ENCODE results near the gene CKAP2.
"Not testable (repeated sequence)": the region's sequence is repeated elsewhere in the genome, so short reads cannot be mapped to it uniquely, and the experiment has no call there.

The CKAP2 gene

DNA sequence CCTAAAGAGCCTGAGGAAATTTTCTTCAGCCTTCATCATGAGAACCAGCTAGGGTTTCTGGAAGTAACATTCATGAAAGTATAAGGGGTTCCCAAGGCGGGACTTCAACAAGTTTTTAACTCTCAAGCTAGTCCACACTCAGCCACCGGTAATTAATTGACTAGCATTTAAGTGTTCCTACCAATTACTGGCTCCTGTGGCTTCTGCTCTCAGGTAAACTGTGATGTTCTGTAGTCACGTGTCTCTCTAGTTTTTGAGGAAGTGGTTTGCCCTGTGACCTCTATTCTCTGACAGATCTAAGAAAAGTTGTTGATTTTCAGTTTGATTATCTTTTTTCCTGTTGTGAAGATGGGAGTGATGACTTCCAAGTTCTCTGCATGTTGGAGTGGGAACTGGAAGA lies 42.7 kb downstream of the CKAP2 start:
- H2AFZ ChIP-seq (ENCODE audit: insufficient read depth, low read length, poor library complexity); H2BK5ac ChIP-seq (ENCODE audit: low read depth, low read length, poor library complexity); DNase-seq; H4K12ac ChIP-seq (ENCODE audit: low read depth, low read length); H3K4me3 ChIP-seq (ENCODE audit: low read depth, low read length); H2AK5ac ChIP-seq (ENCODE audit: low read length); H3K27me3 ChIP-seq (ENCODE audit: insufficient read depth, low read length); H3K79me2 ChIP-seq (ENCODE audit: control insufficient read depth, insufficient read depth, low read length, poor library complexity); H2BK12ac ChIP-seq (ENCODE audit: low read length); H3K36me3 ChIP-seq (ENCODE audit: control insufficient read depth in 1 of 2, insufficient read depth in 2 of 2, low read length in 2 of 2); H3K27ac ChIP-seq (ENCODE audit: low read depth, low read length); H3K4me1 ChIP-seq (ENCODE audit: control insufficient read depth in 1 of 2, insufficient read depth in 2 of 2, low read length in 2 of 2); H3K9ac ChIP-seq (ENCODE audit: low read length); H3K14ac ChIP-seq (ENCODE audit: low read length); H3K79me1 ChIP-seq (ENCODE audit: low read length); H4K91ac ChIP-seq (ENCODE audit: low read depth, low read length); H3K4ac ChIP-seq (ENCODE audit: low read depth, low read length); H3K18ac ChIP-seq (ENCODE audit: low read length); H3K9me3 ChIP-seq (ENCODE audit: insufficient read depth, low read depth, low read length); H4K8ac ChIP-seq (ENCODE audit: low read depth, low read length); H3K23ac ChIP-seq (ENCODE audit: low read length); H2BK120ac ChIP-seq (ENCODE audit: insufficient read depth, low read length, poor library complexity); H3K4me2 ChIP-seq (ENCODE audit: low read length): not testable (repeated sequence)
- WGBS (ENCODE audit: extremely low coverage, insufficient coverage, insufficient read length) = no CpG with 5 or more reads among the region's 3 CpGs

DNA sequence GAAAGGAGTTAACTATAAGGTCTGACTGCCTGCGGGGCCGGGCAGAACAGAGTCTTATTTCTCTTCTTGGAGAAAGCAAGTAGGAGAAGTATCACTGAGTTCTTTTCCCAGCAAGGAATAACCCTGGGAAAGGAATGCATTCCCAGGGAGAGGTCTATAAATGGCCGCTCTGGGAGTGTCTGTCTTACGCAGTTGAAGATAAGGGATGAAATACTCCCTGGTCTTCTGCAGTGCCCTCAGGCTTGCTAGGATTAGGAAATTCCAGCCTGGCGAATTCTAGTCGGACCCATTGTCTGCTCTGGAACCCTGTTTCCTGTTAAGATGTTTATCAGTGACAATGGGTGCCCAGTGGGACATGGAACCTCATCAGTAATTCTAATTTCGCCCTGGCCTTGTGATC lies 47.0 kb downstream of the CKAP2 start:
- H3K18ac ChIP-seq (ENCODE audit: low read length); H3K14ac ChIP-seq (ENCODE audit: low read length); H4K8ac ChIP-seq (ENCODE audit: low read depth, low read length); H3K9ac ChIP-seq (ENCODE audit: low read length); H3K79me2 ChIP-seq (ENCODE audit: control insufficient read depth, insufficient read depth, low read length, poor library complexity); H2AK5ac ChIP-seq (ENCODE audit: low read length); H3K79me1 ChIP-seq (ENCODE audit: low read length); H3K4me1 ChIP-seq (ENCODE audit: control insufficient read depth in 1 of 2, insufficient read depth in 2 of 2, low read length in 2 of 2); H3K27me3 ChIP-seq (ENCODE audit: insufficient read depth, low read length); H2BK120ac ChIP-seq (ENCODE audit: insufficient read depth, low read length, poor library complexity); H3K36me3 ChIP-seq (ENCODE audit: control insufficient read depth in 1 of 2, insufficient read depth in 2 of 2, low read length in 2 of 2); H2BK5ac ChIP-seq (ENCODE audit: low read depth, low read length, poor library complexity); H3K23ac ChIP-seq (ENCODE audit: low read length); H3K27ac ChIP-seq (ENCODE audit: low read depth, low read length); H3K4ac ChIP-seq (ENCODE audit: low read depth, low read length); DNase-seq; H4K12ac ChIP-seq (ENCODE audit: low read depth, low read length); H3K4me2 ChIP-seq (ENCODE audit: low read length); H3K9me3 ChIP-seq (ENCODE audit: insufficient read depth, low read depth, low read length); H4K91ac ChIP-seq (ENCODE audit: low read depth, low read length); H2BK12ac ChIP-seq (ENCODE audit: low read length); H3K4me3 ChIP-seq (ENCODE audit: low read depth, low read length); H2AFZ ChIP-seq (ENCODE audit: insufficient read depth, low read length, poor library complexity): not testable (repeated sequence)
- WGBS (ENCODE audit: extremely low coverage, insufficient coverage, insufficient read length) = no CpG with 5 or more reads among the region's 7 CpGs

GRCh38 chr13:52505843-52506242 lies 50.6 kb downstream of the CKAP2 start:
- not testable (repeated sequence) for H3K4me3 ChIP-seq (ENCODE audit: low read depth, low read length); H2AK5ac ChIP-seq (ENCODE audit: low read length); H3K36me3 ChIP-seq (ENCODE audit: control insufficient read depth in 1 of 2, insufficient read depth in 2 of 2, low read length in 2 of 2); H2BK12ac ChIP-seq (ENCODE audit: low read length); H3K9ac ChIP-seq (ENCODE audit: low read length); H3K79me1 ChIP-seq (ENCODE audit: low read length); H4K12ac ChIP-seq (ENCODE audit: low read depth, low read length); H2AFZ ChIP-seq (ENCODE audit: insufficient read depth, low read length, poor library complexity); DNase-seq; H3K27me3 ChIP-seq (ENCODE audit: insufficient read depth, low read length); H4K91ac ChIP-seq (ENCODE audit: low read depth, low read length); H3K4me1 ChIP-seq (ENCODE audit: control insufficient read depth in 1 of 2, insufficient read depth in 2 of 2, low read length in 2 of 2); H3K79me2 ChIP-seq (ENCODE audit: control insufficient read depth, insufficient read depth, low read length, poor library complexity); H3K23ac ChIP-seq (ENCODE audit: low read length); H3K27ac ChIP-seq (ENCODE audit: low read depth, low read length); H3K4ac ChIP-seq (ENCODE audit: low read depth, low read length); H3K14ac ChIP-seq (ENCODE audit: low read length); H2BK5ac ChIP-seq (ENCODE audit: low read depth, low read length, poor library complexity); H3K9me3 ChIP-seq (ENCODE audit: insufficient read depth, low read depth, low read length); H3K18ac ChIP-seq (ENCODE audit: low read length); H2BK120ac ChIP-seq (ENCODE audit: insufficient read depth, low read length, poor library complexity); H4K8ac ChIP-seq (ENCODE audit: low read depth, low read length); H3K4me2 ChIP-seq (ENCODE audit: low read length)
- WGBS (ENCODE audit: extremely low coverage, insufficient coverage, insufficient read length) = no CpG with 5 or more reads among the region's 1 CpG

- H3K4me1 ChIP-seq (ENCODE audit: control insufficient read depth in 1 of 2, insufficient read depth in 2 of 2, low read length in 2 of 2); H2BK12ac ChIP-seq (ENCODE audit: low read length); H3K36me3 ChIP-seq (ENCODE audit: control insufficient read depth in 1 of 2, insufficient read depth in 2 of 2, low read length in 2 of 2); H3K4ac ChIP-seq (ENCODE audit: low read depth, low read length); H4K8ac ChIP-seq (ENCODE audit: low read depth, low read length); H3K4me2 ChIP-seq (ENCODE audit: low read length); H4K12ac ChIP-seq (ENCODE audit: low read depth, low read length); H3K18ac ChIP-seq (ENCODE audit: low read length); H3K9ac ChIP-seq (ENCODE audit: low read length); H2BK5ac ChIP-seq (ENCODE audit: low read depth, low read length, poor library complexity); H3K79me1 ChIP-seq (ENCODE audit: low read length); H3K27ac ChIP-seq (ENCODE audit: low read depth, low read length); H2AK5ac ChIP-seq (ENCODE audit: low read length); H2BK120ac ChIP-seq (ENCODE audit: insufficient read depth, low read length, poor library complexity); H3K23ac ChIP-seq (ENCODE audit: low read length); H3K14ac ChIP-seq (ENCODE audit: low read length); H3K4me3 ChIP-seq (ENCODE audit: low read depth, low read length); H4K91ac ChIP-seq (ENCODE audit: low read depth, low read length); H2AFZ ChIP-seq (ENCODE audit: insufficient read depth, low read length, poor library complexity); DNase-seq; H3K79me2 ChIP-seq (ENCODE audit: control insufficient read depth, insufficient read depth, low read length, poor library complexity); H3K27me3 ChIP-seq (ENCODE audit: insufficient read depth, low read length); H3K9me3 ChIP-seq (ENCODE audit: insufficient read depth, low read depth, low read length): not testable (repeated sequence)
- no CpG with 5 or more reads among the region's 6 CpGs for WGBS (ENCODE audit: extremely low coverage, insufficient coverage, insufficient read length)
Measured at GRCh38 chr13:52509532-52509931, 54.3 kb downstream of the CKAP2 start.

Measured in trophoblast cell (in vitro differentiated cells and primary cell).